Fibroblast of pulmonary artery (primary cell): ENCODE results near the gene ZNF785.

ENCODE experiments used
- DNase-seq: peaks from one replicate; pipeline ENCODE4 v3.0.0-alpha.2; 2010; ENCODE audit warnings: low read depth
- H3K4me3 ChIP-seq: replicated peaks from 2 replicates; pipeline ENCODE4 v1.5.1; 2011; ENCODE audit warnings: low read depth, mild to moderate bottlenecking, control low read depth, low read length, moderate library complexity
- TF ChIP-seq, protein P1 (sequence below): IDR thresholded peaks from 2 replicates; pipeline ENCODE4 v1.5.1; 2011; ENCODE audit warnings: mild to moderate bottlenecking, control low read depth, low read length, inconsistent platforms; ENCODE audit errors: missing control alignments

The ZNF785 gene

GRCh38 chr16:30585022-30585399, 486 bp downstream of the ZNF785 start:
- H3K4me3 ChIP-seq, result peak overlapping the region; percentile 71
- DNase-seq, result peak; percentile 26
- TF ChIP-seq, protein P1, sequence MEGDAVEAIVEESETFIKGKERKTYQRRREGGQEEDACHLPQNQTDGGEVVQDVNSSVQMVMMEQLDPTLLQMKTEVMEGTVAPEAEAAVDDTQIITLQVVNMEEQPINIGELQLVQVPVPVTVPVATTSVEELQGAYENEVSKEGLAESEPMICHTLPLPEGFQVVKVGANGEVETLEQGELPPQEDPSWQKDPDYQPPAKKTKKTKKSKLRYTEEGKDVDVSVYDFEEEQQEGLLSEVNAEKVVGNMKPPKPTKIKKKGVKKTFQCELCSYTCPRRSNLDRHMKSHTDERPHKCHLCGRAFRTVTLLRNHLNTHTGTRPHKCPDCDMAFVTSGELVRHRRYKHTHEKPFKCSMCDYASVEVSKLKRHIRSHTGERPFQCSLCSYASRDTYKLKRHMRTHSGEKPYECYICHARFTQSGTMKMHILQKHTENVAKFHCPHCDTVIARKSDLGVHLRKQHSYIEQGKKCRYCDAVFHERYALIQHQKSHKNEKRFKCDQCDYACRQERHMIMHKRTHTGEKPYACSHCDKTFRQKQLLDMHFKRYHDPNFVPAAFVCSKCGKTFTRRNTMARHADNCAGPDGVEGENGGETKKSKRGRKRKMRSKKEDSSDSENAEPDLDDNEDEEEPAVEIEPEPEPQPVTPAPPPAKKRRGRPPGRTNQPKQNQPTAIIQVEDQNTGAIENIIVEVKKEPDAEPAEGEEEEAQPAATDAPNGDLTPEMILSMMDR, result no peak

GRCh38 chr16:30582611-30583340, 2.7 kb downstream of the ZNF785 start:
- H3K4me3 ChIP-seq, result no peak overlapping the region
- TF ChIP-seq, protein P1, result no peak
- no peak for DNase-seq

DNA sequence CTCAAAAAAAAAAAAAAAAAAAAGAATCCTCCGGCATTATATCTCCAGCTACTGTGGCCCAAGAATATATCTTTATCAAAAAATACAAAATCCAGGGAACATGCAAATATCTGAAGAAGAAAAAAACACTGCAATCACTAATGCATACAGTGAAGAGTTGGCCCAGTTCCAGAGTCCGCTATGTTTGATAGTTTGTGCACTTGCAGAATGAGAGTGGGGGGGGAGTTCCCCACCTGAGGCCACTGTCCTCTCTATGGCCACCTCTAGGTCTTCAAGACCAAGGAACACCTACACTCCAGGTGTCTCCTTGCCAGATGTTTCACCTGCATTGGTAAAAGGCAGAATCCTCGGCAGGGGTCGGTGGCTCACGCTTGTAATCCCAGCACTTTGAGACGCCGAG, 4.0 kb downstream of the ZNF785 start:
- TF ChIP-seq, protein P1, result no peak
- no peak overlapping the region for H3K4me3 ChIP-seq
- no peak for DNase-seq

DNA sequence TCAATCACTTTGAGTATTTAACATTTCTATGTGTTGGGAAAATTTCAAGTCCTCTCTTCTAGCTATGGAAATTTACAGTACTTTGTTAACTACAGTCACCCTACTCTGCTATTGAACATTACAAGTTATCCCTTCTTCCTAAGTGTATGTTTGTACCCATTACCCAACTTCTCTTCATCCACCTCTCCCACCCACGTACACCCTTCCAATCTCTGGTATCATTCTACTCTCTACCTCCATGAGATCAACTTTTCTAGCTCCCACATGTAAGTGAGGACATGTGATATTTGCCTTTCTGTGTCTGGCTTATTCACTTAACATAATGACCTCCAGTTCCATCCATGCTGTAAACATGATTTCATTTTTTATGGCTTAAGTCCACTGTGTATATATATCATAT, 10.8 kb downstream of the ZNF785 start:
- TF ChIP-seq, protein P1, result no peak
- no peak overlapping the region for H3K4me3 ChIP-seq
- no peak for DNase-seq

GRCh38 chr16:30571445-30572322, 13.8 kb downstream of the ZNF785 start, which contains the start of gene ZNF688:
Gene ZNF688, minus strand, starts transcription at chr16:30571714. Its CDS starts 85 bp downstream, at chr16:30571629.
- H3K4me3 ChIP-seq, result peak within 1 kb of the TSS; percentile 67
- DNase-seq, result peak; percentile 98
- TF ChIP-seq, protein P1, result no peak

GRCh38 chr16:30570636-30571444, 14.7 kb downstream of the ZNF785 start:
- TF ChIP-seq, protein P1, result no peak
- peak; percentile 50 for DNase-seq
- H3K4me3 ChIP-seq, result peak overlapping the region; percentile 67
